C4-2B (cell line): ENCODE results near the gene MYBPC1.
"Not testable (repeated sequence)": the region's sequence is repeated elsewhere in the genome, so short reads cannot be mapped to it uniquely, and the experiment has no call there.

Experiments
- H3K27ac ChIP-seq: fragments of 450-650 bp; 2 replicates; pipeline ENCODE4 v1.5.1; 2017
- ZFX ChIP-seq: fragments of 450-650 bp; IDR thresholded peaks from 2 replicates; pipeline ENCODE4 v1.6.1; 2017
- TF ChIP-seq, protein P1 (sequence below): fragments of 450-650 bp; conservative IDR thresholded peaks from 2 replicates; pipeline ENCODE4 v1.5.1; 2017; ENCODE audit warnings: mild to moderate bottlenecking

MYBPC1 gene

DNA sequence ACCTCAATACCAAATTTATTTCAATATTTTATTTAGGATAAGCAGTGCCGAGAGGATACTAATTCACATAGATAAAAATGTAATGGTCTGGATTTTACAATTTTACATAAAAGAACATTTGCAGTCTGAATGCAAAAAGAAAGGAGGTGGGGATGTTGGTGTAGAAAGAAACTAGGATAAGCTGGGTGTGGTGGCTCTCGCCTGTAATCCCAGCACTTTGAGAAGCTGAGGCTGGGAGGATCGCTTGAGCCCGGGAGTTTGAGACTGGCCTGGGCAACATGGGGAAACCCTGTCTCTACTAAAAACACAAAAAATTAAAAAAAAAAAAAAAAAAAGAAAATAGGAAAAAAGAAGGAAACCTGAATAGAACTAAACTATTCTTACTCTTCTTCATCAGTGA is 127.6 kb downstream of the MYBPC1 start:
- TF ChIP-seq ZFX, result no peak
- TF ChIP-seq, protein P1, sequence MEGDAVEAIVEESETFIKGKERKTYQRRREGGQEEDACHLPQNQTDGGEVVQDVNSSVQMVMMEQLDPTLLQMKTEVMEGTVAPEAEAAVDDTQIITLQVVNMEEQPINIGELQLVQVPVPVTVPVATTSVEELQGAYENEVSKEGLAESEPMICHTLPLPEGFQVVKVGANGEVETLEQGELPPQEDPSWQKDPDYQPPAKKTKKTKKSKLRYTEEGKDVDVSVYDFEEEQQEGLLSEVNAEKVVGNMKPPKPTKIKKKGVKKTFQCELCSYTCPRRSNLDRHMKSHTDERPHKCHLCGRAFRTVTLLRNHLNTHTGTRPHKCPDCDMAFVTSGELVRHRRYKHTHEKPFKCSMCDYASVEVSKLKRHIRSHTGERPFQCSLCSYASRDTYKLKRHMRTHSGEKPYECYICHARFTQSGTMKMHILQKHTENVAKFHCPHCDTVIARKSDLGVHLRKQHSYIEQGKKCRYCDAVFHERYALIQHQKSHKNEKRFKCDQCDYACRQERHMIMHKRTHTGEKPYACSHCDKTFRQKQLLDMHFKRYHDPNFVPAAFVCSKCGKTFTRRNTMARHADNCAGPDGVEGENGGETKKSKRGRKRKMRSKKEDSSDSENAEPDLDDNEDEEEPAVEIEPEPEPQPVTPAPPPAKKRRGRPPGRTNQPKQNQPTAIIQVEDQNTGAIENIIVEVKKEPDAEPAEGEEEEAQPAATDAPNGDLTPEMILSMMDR, result no peak
- no peak overlapping the region for H3K27ac ChIP-seq

DNA sequence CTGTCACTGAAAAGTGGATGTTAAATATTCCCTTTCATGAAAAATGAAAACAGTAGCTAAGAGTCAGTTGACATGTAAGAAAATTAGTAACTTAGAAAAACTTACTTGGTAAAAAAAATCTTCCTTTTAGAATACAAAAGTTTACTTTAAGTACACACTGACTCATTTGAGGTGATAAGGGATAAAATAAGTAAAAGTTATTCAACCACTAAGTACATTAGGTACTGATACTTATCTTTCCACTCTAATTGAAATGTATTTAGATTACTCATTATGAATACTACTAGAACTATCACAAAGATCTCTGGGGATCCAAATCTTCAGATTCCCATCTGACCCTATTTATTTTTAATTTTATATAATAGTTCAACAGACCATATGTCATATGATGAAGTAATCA is 132.3 kb downstream of the MYBPC1 start:
- H3K27ac ChIP-seq, result no peak overlapping the region
- TF ChIP-seq, protein P1, result no peak
- no peak for TF ChIP-seq ZFX

DNA sequence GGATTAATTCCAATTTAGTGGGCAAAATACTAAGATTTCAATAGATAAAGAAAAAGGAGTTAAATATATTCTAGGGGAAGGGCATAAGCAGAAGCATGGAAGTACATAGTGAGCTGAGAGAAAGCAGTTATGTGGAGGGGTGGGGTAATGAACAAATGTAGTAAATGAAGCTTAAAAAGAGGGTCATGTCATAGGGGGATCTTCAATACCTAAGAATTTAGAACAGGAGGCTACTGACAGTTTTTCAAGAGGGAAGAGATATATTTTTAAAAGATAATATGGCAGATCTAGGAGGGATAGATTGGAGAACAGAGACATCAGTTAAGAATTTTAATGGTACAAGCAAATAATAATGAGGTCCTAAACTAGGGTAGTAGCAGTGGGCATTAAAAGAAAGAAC is 135.1 kb downstream of the MYBPC1 start:
- no peak overlapping the region for H3K27ac ChIP-seq
- TF ChIP-seq, protein P1, result no peak
- no peak for TF ChIP-seq ZFX

DNA sequence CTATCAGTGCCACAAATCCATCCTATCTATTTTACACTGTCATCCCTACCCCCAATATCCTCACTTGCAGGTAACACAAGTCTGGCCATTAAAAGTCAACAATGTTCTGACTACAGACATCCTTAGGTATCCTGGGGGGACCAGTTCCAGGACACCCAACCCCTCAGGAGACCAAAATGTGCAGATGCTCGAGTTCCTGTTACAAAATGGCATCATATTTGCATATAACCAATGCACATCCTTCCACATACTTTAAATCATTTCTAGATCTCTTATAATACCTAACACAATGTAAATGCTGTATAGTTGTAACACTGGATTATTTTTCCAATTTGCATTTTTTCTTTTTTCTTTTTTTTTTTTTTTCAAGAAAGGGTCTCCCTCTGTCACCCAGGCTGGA is 137.5 kb downstream of the MYBPC1 start:
- TF ChIP-seq ZFX, result no peak
- TF ChIP-seq, protein P1, result no peak
- H3K27ac ChIP-seq, result no peak overlapping the region

DNA sequence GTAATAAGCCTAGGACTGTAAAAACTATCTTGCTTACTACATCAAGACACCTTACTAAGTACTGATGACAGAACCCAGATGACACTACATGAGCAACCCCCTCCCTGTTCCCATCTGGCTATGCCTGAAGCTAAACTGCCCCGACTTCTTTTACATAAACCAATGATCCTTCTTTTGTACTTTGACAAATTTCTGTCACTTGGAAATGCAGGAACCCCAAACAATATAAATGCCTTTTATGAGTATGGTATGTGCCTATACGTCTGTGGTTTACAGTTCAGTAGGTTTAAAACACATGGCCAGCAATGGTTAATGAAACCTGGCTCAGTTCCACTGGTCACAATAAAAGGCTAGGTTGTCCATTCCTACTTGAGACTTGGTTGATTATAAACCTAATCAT is 138.4 kb downstream of the MYBPC1 start:
- TF ChIP-seq ZFX, result no peak
- TF ChIP-seq, protein P1, result no peak
- H3K27ac ChIP-seq, result no peak overlapping the region

DNA sequence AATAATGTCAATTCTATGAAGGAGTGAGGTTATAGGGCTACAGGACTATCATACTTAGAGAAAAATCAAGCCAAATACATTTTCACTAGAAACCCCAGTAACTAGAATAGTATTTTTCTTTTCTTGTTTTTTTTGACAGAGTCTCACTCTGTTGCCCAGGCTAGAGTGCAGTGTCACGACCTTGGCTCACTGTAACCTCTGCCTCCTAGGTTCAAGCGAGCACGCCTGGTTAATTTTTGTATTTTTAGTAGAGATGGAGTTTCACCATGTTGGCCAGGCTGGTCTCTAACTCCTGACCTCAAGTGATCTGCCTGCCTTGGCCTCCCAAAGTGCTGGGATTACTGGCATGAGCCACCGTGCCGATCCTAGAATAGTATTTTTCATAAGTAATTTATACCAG is 139.7 kb downstream of the MYBPC1 start:
- H3K27ac ChIP-seq, result not testable (repeated sequence)
